ENCODE results near the gene CHD1. TPM values are rescaled to one million over a fixed set of nuclear protein-coding genes. Genes with fewer than 3 reads are reported as not detected.

Gene CHD1
- total RNA-seq, 1 experiment from 2014 or later: 36.5 TPM

DNA sequence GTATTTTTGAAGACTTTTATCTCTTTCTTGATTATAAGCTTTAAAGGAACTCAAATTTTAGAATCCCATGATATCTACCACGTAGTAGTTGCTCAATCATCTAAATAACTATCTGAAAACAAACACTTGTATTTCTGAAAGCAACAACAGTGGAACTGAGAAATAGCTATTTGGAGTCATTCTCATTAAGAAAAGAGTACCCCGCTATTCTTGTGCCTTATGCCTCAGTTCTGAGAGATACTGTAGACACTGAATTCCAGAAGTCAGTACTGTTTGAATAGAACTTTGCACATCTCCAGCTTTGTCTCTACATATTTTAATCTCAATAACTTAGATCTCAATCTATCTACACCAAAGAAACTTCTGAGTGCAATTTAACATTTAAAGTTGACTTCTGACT is 11.4 kb downstream of the CHD1 start:
- Histone ChIP-seq H3K4me1 (ENCODE audit: control insufficient read depth, insufficient read depth, low read length) (no peaks in the 10 kb centered on the region), H3K4me3 (ENCODE audit: low read depth in 2 of 2, low read length in 2 of 2) (no peak overlapping the region), H3K27me3 (ENCODE audit: control insufficient read depth, insufficient read depth, low read length) (no peaks in the 10 kb centered on the region), H3K9me3 (ENCODE audit: control insufficient read depth, insufficient read depth, low read depth, low read length) (no peaks in the 10 kb centered on the region), H3K27ac (ENCODE audit: low read length) (no peak overlapping the region), H3K36me3 (ENCODE audit: control insufficient read depth, insufficient read depth, low read length) (peaks cover 15% of the 10 kb centered on the region)
- POLR2A ChIA-PET: no interaction called here
- no peak for ATAC-seq
- no peak for DNase-seq (ENCODE audit: low read depth, low spot score)
- TF ChIP-seq TCF7L2 (IDR thresholded peaks at IDR 0.05; ENCODE audit: low read depth, low read length) (no peak), SIN3A (IDR thresholded peaks at IDR 0.05; ENCODE audit: borderline replicate concordance, insufficient read depth, low read depth, low read length) (no peak), POLR2AphosphoS5 (IDR thresholded peaks at IDR 0.05; ENCODE audit: low read depth, low read length) (no peak)
- TF ChIP-seq, protein P1, sequence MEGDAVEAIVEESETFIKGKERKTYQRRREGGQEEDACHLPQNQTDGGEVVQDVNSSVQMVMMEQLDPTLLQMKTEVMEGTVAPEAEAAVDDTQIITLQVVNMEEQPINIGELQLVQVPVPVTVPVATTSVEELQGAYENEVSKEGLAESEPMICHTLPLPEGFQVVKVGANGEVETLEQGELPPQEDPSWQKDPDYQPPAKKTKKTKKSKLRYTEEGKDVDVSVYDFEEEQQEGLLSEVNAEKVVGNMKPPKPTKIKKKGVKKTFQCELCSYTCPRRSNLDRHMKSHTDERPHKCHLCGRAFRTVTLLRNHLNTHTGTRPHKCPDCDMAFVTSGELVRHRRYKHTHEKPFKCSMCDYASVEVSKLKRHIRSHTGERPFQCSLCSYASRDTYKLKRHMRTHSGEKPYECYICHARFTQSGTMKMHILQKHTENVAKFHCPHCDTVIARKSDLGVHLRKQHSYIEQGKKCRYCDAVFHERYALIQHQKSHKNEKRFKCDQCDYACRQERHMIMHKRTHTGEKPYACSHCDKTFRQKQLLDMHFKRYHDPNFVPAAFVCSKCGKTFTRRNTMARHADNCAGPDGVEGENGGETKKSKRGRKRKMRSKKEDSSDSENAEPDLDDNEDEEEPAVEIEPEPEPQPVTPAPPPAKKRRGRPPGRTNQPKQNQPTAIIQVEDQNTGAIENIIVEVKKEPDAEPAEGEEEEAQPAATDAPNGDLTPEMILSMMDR (IDR thresholded peaks at IDR 0.05): no peak
- TF ChIP-seq, protein P2, sequence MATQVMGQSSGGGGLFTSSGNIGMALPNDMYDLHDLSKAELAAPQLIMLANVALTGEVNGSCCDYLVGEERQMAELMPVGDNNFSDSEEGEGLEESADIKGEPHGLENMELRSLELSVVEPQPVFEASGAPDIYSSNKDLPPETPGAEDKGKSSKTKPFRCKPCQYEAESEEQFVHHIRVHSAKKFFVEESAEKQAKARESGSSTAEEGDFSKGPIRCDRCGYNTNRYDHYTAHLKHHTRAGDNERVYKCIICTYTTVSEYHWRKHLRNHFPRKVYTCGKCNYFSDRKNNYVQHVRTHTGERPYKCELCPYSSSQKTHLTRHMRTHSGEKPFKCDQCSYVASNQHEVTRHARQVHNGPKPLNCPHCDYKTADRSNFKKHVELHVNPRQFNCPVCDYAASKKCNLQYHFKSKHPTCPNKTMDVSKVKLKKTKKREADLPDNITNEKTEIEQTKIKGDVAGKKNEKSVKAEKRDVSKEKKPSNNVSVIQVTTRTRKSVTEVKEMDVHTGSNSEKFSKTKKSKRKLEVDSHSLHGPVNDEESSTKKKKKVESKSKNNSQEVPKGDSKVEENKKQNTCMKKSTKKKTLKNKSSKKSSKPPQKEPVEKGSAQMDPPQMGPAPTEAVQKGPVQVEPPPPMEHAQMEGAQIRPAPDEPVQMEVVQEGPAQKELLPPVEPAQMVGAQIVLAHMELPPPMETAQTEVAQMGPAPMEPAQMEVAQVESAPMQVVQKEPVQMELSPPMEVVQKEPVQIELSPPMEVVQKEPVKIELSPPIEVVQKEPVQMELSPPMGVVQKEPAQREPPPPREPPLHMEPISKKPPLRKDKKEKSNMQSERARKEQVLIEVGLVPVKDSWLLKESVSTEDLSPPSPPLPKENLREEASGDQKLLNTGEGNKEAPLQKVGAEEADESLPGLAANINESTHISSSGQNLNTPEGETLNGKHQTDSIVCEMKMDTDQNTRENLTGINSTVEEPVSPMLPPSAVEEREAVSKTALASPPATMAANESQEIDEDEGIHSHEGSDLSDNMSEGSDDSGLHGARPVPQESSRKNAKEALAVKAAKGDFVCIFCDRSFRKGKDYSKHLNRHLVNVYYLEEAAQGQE (IDR thresholded peaks at IDR 0.05; ENCODE audit: insufficient read depth in 1 of 2, low read depth in 2 of 2, low read length in 1 of 2): no peak
- intact Hi-C loops (cut with micrococcal nuclease; ENCODE audit: unreplicated experiment) (no loop called here), in situ Hi-C loops (cut with HindIII; ENCODE audit: low pct_unique_long_range_greater_than_20kb, low sequenced_read_pairs) (no loop called here)
- CTCF ChIA-PET: no interaction called here
- no TSS peak for BruUV-seq (replicated peaks)

DNA sequence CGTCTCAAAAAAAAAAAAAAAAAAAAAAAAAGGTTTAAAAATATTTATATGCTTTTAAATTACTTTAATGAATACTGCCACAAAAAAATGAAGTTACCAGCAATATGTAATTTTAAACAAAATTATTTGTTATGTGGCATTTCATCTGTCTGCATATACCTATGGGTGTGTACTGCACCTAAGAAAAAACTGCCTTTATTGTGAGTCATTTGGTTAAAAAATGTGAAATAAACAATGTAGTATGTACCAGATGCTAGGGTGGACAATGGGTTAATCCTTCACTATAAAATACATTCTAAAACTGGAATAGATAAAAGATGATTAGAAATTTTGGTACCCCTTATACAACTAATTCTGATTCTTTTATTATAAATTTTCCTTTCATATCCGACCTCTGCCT is 12.3 kb downstream of the CHD1 start:
- in situ Hi-C loops (cut with HindIII; ENCODE audit: low pct_unique_long_range_greater_than_20kb, low sequenced_read_pairs): no loop called here
- Histone ChIP-seq H3K27me3 (ENCODE audit: control insufficient read depth, insufficient read depth, low read length) (no peaks in the 10 kb centered on the region), H3K4me1 (ENCODE audit: control insufficient read depth, insufficient read depth, low read length) (no peaks in the 10 kb centered on the region), H3K36me3 (ENCODE audit: control insufficient read depth, insufficient read depth, low read length) (peaks cover 19% of the 10 kb centered on the region), H3K9me3 (ENCODE audit: control insufficient read depth, insufficient read depth, low read depth, low read length) (no peaks in the 10 kb centered on the region), H3K27ac (ENCODE audit: low read length) (no peak overlapping the region), H3K4me3 (ENCODE audit: low read depth in 2 of 2, low read length in 2 of 2) (no peak overlapping the region)
- DNase-seq (ENCODE audit: low read depth, low spot score) (no peak), ATAC-seq (no peak)
- TF ChIP-seq TCF7L2 (IDR thresholded peaks at IDR 0.05; ENCODE audit: low read depth, low read length) (no peak), SIN3A (IDR thresholded peaks at IDR 0.05; ENCODE audit: borderline replicate concordance, insufficient read depth, low read depth, low read length) (no peak)
- TF ChIP-seq, protein P2 (IDR thresholded peaks at IDR 0.05; ENCODE audit: insufficient read depth in 1 of 2, low read depth in 2 of 2, low read length in 1 of 2): no peak
- intact Hi-C loops (cut with micrococcal nuclease; ENCODE audit: unreplicated experiment): no loop called here
- ChIA-PET CTCF (no interaction called here), POLR2A (no interaction called here)
- TSS peak; percentile 8 for BruUV-seq (replicated peaks)

All from Panc1 (cell line).